Activated CD4-positive, CD25-positive, alpha-beta regulatory T cell treated with anti-CD3 and anti-CD28 coated beads, Interleukin-2, amount 50 U/mL, for 24 hours (primary cell): ENCODE data around the gene GADL1.

Experiments
- ATAC-seq, 2 donors: fragments of 150-1000 bp; cut with Tn5 transposase; one replicate each; pipeline ENCODE4 v1.10.0; 2021; ENCODE audit warnings: mild to moderate bottlenecking in 1 of 2, moderate library complexity in 1 of 2

Gene GADL1

GRCh38 chr3:30720586-30721313, 173.7 kb downstream of the GADL1 start:
- ATAC-seq = no peak

- no peak for ATAC-seq
These were observed 174.9 kb downstream of the GADL1 start for GRCh38 chr3:30719536-30719935.

GRCh38 chr3:30713885-30714503, 180.5 kb downstream of the GADL1 start:
- ATAC-seq = no peak

- ATAC-seq = no peak
These were observed 181.5 kb downstream of the GADL1 start for GRCh38 chr3:30712991-30713390.

GRCh38 chr3:30711867-30712266, 182.6 kb downstream of the GADL1 start:
- ATAC-seq = no peak

GRCh38 chr3:30711151-30711550, 183.3 kb downstream of the GADL1 start:
- ATAC-seq = no peak

GRCh38 chr3:30710017-30710416, 184.4 kb downstream of the GADL1 start:
- ATAC-seq = no peak

- ATAC-seq = no peak
These were observed 186.0 kb downstream of the GADL1 start for GRCh38 chr3:30708472-30708871.

GRCh38 chr3:30707825-30708224, 186.6 kb downstream of the GADL1 start:
- ATAC-seq = no peak

- ATAC-seq = no peak
These were observed 189.2 kb downstream of the GADL1 start for GRCh38 chr3:30704931-30705890.

- no peak for ATAC-seq
These were observed 191.5 kb downstream of the GADL1 start for GRCh38 chr3:30702828-30703397.

GRCh38 chr3:30702038-30702827, 192.2 kb downstream of the GADL1 start:
- no peak for ATAC-seq

GRCh38 chr3:30700702-30701321, 193.6 kb downstream of the GADL1 start:
- ATAC-seq = no peak

- no peak for ATAC-seq
These were observed 194.5 kb downstream of the GADL1 start for GRCh38 chr3:30699927-30700326.

GRCh38 chr3:30698549-30698948, 195.9 kb downstream of the GADL1 start:
- ATAC-seq = no peak

GRCh38 chr3:30696896-30697295, 197.6 kb downstream of the GADL1 start:
- ATAC-seq = no peak

GRCh38 chr3:30696403-30696819, 198.1 kb downstream of the GADL1 start:
- ATAC-seq = no peak

- ATAC-seq = no peak
These were observed 199.0 kb downstream of the GADL1 start for GRCh38 chr3:30695302-30696061.

- ATAC-seq = no peak
These were observed 199.8 kb downstream of the GADL1 start for GRCh38 chr3:30694668-30695067.

- ATAC-seq = no peak
These were observed 200.3 kb downstream of the GADL1 start for GRCh38 chr3:30694148-30694547.
